ENCODE data around the gene NPL.

NPL gene

GRCh38 chr1:182779530-182779929 is 10.0 kb upstream of the NPL start:
- no peak for DNase-seq

GRCh38 chr1:182781841-182782586 is 7.6 kb upstream of the NPL start:
- peak; percentile 82 for DNase-seq

GRCh38 chr1:182782587-182782913 is 7.0 kb upstream of the NPL start:
- DNase-seq = no peak

GRCh38 chr1:182783068-182783467 is 6.5 kb upstream of the NPL start:
- DNase-seq = no peak

- peak; percentile 10 for DNase-seq
Measured at GRCh38 chr1:182784556-182785171, 4.9 kb upstream of the NPL start.

- no peak for DNase-seq
Measured at GRCh38 chr1:182785181-182785580, 4.4 kb upstream of the NPL start.

GRCh38 chr1:182786223-182786994 is 3.2 kb upstream of the NPL start:
- peak; percentile 63 for DNase-seq

- no peak for DNase-seq
Measured at GRCh38 chr1:182786995-182787324, 2.6 kb upstream of the NPL start.

- DNase-seq = no peak
Measured at GRCh38 chr1:182791281-182792179, 2.0 kb downstream of the NPL start.

- DNase-seq = no peak
Measured at GRCh38 chr1:182794091-182794490, 4.5 kb downstream of the NPL start.

GRCh38 chr1:182794676-182795201 is 5.2 kb downstream of the NPL start:
- no peak for DNase-seq

GRCh38 chr1:182795563-182796228 is 6.1 kb downstream of the NPL start:
- DNase-seq = no peak

GRCh38 chr1:182802006-182802803 is 12.6 kb downstream of the NPL start:
- DNase-seq = no peak

- no peak for DNase-seq
Measured at GRCh38 chr1:182803846-182804245, 14.3 kb downstream of the NPL start.

- no peak for DNase-seq
Measured at GRCh38 chr1:182806015-182806678, 16.6 kb downstream of the NPL start.

GRCh38 chr1:182807907-182808306 is 18.3 kb downstream of the NPL start:
- DNase-seq = no peak

GRCh38 chr1:182809414-182809957 is 19.9 kb downstream of the NPL start:
- no peak for DNase-seq

GRCh38 chr1:182811975-182812722 is 22.6 kb downstream of the NPL start:
- DNase-seq = no peak

- no peak for DNase-seq
Measured at GRCh38 chr1:182816863-182817262, 27.3 kb downstream of the NPL start.

- DNase-seq = no peak
Measured at GRCh38 chr1:182817802-182818201, 28.2 kb downstream of the NPL start.
